HepG2 (cell line): ENCODE data around the gene TARS3. TPM values are rescaled to one million over a fixed set of nuclear protein-coding genes. Genes with fewer than 3 reads are reported as not detected.

Experiments
- ATF7 ChIP-seq, 2 experiments: fragments of 450-650 bp in 1 of 2; sonication (generic) in 1 of 2; formaldehyde crosslinking in 1 of 2; IDR thresholded peaks; 2 replicates each; pipeline versions ENCODE4 v1.4.0 to v1.6.1; 2016 to 2020; ENCODE audit warnings: antibody characterized with exemption in 1 of 2, mild to moderate bottlenecking in 1 of 2, missing genetic modification reagents in 1 of 2
- ATM ChIP-seq: fragments of 450-650 bp; IDR thresholded peaks from 2 replicates; pipeline ENCODE4 v1.7.1; 2017; ENCODE audit warnings: mild to moderate bottlenecking, borderline replicate concordance
- ATRX ChIP-seq: sonication (generic); formaldehyde crosslinking; IDR thresholded peaks from 2 replicates; pipeline ENCODE4 v1.4.0; 2020; ENCODE audit warnings: missing genetic modification reagents, borderline replicate concordance
- CHCHD3 ChIP-seq: sonication (generic); formaldehyde crosslinking; IDR thresholded peaks from 2 replicates; pipeline ENCODE4 v1.8.0; 2022; ENCODE audit warnings: mild to moderate bottlenecking, missing genetic modification reagents, moderate library complexity
- EEA1 ChIP-seq: sonication (generic); formaldehyde crosslinking; IDR thresholded peaks from 2 replicates; pipeline ENCODE4 v1.5.1; 2020; ENCODE audit warnings: mild to moderate bottlenecking, missing genetic modification reagents, borderline replicate concordance
- MAFG ChIP-seq: sonication (generic); formaldehyde crosslinking; IDR thresholded peaks from 2 replicates; pipeline ENCODE4 v1.5.1; 2020; ENCODE audit warnings: mild to moderate bottlenecking, missing genetic modification reagents
- MED1 ChIP-seq: sonication (generic); formaldehyde crosslinking; IDR thresholded peaks from 2 replicates; pipeline ENCODE4 v1.4.0; 2020; ENCODE audit warnings: missing genetic modification reagents
- MED13 ChIP-seq: sonication (generic); formaldehyde crosslinking; IDR thresholded peaks from 2 replicates; pipeline ENCODE4 v1.5.0; 2020; ENCODE audit warnings: missing genetic modification reagents
- NKX3-1 ChIP-seq: sonication (generic); formaldehyde crosslinking; IDR thresholded peaks from 2 replicates; pipeline ENCODE4 v1.5.0; 2020; ENCODE audit warnings: missing genetic modification reagents
- PHB2 ChIP-seq: fragments of 450-650 bp; IDR thresholded peaks from 2 replicates; pipeline ENCODE4 v1.6.1; 2018; ENCODE audit not compliant: partially characterized antibody
- SATB2 ChIP-seq: sonication (generic); formaldehyde crosslinking; IDR thresholded peaks from 2 replicates; pipeline ENCODE4 v1.5.0; 2020; ENCODE audit warnings: missing genetic modification reagents
- SRY ChIP-seq: sonication (generic); formaldehyde crosslinking; IDR thresholded peaks from 2 replicates; pipeline ENCODE4 v1.8.0; 2022; ENCODE audit warnings: mild to moderate bottlenecking, missing genetic modification reagents
- ZNF232 ChIP-seq: sonication (generic); formaldehyde crosslinking; IDR thresholded peaks from 2 replicates; pipeline ENCODE4 v1.4.0; 2020; ENCODE audit warnings: missing genetic modification reagents, borderline replicate concordance
- ZNF3 ChIP-seq: IDR thresholded peaks from 2 replicates; pipeline ENCODE4 v1.7.0; 2017; ENCODE audit warnings: inconsistent platforms
- ZNF335 ChIP-seq: sonication (generic); formaldehyde crosslinking; IDR thresholded peaks from 2 replicates; pipeline ENCODE4 v1.4.0; 2020; ENCODE audit warnings: missing genetic modification reagents
- ZNF577 ChIP-seq: sonication (generic); formaldehyde crosslinking; IDR thresholded peaks from 2 replicates; pipeline ENCODE4 v1.4.0; 2020; ENCODE audit warnings: mild to moderate bottlenecking, low read depth, missing genetic modification reagents, borderline replicate concordance
- polyA plus RNA-seq, 8 experiments: library from polyadenylated mRNA; depleted of rRNA in 3 of 8; stranded (reverse) in 7 of 8; unstranded in 1 of 8; fragments of >200 nt; fragmentation: Illumina TruSeq in 4 of 8; extraction: Trizol in 4 of 8; gene quantifications; 2 replicates each; pipeline versions ENCODE4 v1.2.1 to v1.2.3, GENCODE V29; 2011 to 2016; ENCODE audit warnings: low read depth in 4 of 8, missing spikeins in 1 of 8, mixed read lengths in 1 of 8; ENCODE audit not compliant: insufficient read depth in 1 of 8
- total RNA-seq, 5 experiments: library from RNA; depleted of rRNA; stranded (reverse); fragments of >200 nt; fragmentation: Illumina TruSeq; extraction: Trizol; gene quantifications; 2 replicates each; pipeline ENCODE4 v1.2.3, GENCODE V29; 2016; ENCODE audit warnings: low read depth in 1 of 5
- TF ChIP-seq, protein P1 (sequence below): sonication (generic); formaldehyde crosslinking; IDR thresholded peaks from 2 replicates; pipeline ENCODE4 v1.5.0; 2020; ENCODE audit warnings: mild to moderate bottlenecking, missing genetic modification reagents
- TF ChIP-seq, protein P2 (sequence below): sonication (generic); formaldehyde crosslinking; conservative IDR thresholded peaks from 2 replicates; pipeline ENCODE4 v1.8.0; 2022; ENCODE audit warnings: mild to moderate bottlenecking, moderate library complexity, missing genetic modification reagents
- TF ChIP-seq, protein P3 (sequence below): sonication (generic); formaldehyde crosslinking; IDR thresholded peaks from 2 replicates; pipeline ENCODE4 v1.8.0; 2022; ENCODE audit warnings: mild to moderate bottlenecking, missing genetic modification reagents
- TF ChIP-seq, protein P4 (sequence below): sonication (generic); formaldehyde crosslinking; IDR thresholded peaks from 2 replicates; pipeline ENCODE4 v1.8.1; 2023; ENCODE audit warnings: mild to moderate bottlenecking, missing genetic modification reagents
- TF ChIP-seq, protein P5 (sequence below): sonication (generic); formaldehyde crosslinking; IDR thresholded peaks from 2 replicates; pipeline ENCODE4 v1.8.1; 2022; ENCODE audit warnings: mild to moderate bottlenecking, missing genetic modification reagents

Gene TARS3
- total and polyA plus RNA-seq, 2 of the 13 experiments (the other 11 are each of a cell fraction or from before 2014, with no cell fraction given), result 4.1 to 11.7 TPM

DNA sequence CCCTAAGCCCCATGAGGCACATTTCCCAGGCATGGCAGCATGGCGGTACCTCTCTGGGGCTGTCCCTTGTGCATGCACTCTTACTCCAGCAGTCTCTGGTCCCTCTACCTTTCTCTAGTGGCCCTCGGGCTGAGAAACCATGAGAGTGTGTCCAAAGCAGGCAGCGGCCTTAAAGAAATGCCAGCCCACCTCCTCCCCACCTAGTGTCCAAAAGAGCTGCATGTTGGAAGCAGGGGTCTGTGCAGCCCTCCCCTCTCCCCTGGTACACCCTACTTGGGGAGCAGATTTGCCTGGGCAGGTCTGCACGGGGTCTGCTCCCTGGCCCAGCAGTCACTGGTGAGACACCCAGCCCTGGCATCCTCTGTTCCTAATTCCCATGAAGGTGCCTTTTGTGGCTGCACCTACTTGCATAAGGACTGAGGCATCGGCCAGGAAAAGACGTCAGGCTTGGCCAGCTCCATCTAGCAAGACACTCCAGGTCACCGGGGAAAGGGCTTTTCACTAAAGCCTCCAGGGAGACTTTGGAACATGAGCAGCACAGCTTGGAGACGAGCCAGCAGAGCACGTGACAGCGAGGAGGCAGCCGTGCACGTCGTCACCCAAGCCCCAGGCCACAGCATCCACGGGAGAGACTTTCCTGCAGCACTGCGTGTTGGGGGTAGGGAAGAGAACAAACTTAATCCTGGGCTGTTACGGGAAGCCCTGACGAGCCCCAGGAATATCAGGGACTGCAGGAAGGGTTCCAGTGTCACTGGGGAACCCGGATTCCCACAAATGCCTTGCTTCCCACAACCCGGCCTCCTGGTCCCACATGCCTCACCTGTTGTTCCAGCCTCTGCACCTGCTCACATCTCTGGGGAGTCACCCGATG, 110.9 kb downstream of the TARS3 start (continued):
- TF ChIP-seq ATF7 (IDR thresholded peaks at IDR 0.05), result no peak
- no peak for TF ChIP-seq ATF7 (CRISPR knock-in tag; IDR thresholded peaks at IDR 0.05)
- no peak for TF ChIP-seq ZNF577 (CRISPR knock-in tag)
- TF ChIP-seq MED13 (CRISPR knock-in tag), result no peak
- peak; percentile 92 for TF ChIP-seq ZNF232
- TF ChIP-seq EEA1 (CRISPR knock-in tag), result no peak
- TF ChIP-seq NKX3-1, result no peak
- TF ChIP-seq, protein P1, sequence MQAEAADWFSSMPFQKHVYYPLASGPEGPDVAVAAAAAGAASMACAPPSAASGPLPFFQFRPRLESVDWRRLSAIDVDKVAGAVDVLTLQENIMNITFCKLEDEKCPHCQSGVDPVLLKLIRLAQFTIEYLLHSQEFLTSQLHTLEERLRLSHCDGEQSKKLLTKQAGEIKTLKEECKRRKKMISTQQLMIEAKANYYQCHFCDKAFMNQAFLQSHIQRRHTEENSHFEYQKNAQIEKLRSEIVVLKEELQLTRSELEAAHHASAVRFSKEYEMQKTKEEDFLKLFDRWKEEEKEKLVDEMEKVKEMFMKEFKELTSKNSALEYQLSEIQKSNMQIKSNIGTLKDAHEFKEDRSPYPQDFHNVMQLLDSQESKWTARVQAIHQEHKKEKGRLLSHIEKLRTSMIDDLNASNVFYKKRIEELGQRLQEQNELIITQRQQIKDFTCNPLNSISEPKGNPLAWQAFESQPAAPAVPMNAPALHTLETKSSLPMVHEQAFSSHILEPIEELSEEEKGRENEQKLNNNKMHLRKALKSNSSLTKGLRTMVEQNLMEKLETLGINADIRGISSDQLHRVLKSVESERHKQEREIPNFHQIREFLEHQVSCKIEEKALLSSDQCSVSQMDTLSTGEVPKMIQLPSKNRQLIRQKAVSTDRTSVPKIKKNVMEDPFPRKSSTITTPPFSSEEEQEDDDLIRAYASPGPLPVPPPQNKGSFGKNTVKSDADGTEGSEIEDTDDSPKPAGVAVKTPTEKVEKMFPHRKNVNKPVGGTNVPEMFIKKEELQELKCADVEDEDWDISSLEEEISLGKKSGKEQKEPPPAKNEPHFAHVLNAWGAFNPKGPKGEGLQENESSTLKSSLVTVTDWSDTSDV (CRISPR knock-in tag), result no peak
- TF ChIP-seq CHCHD3 (CRISPR knock-in tag), result no peak
- no peak for TF ChIP-seq SATB2
- no peak for TF ChIP-seq SRY (CRISPR knock-in tag)
- no peak for TF ChIP-seq PHB2
- TF ChIP-seq, protein P2, sequence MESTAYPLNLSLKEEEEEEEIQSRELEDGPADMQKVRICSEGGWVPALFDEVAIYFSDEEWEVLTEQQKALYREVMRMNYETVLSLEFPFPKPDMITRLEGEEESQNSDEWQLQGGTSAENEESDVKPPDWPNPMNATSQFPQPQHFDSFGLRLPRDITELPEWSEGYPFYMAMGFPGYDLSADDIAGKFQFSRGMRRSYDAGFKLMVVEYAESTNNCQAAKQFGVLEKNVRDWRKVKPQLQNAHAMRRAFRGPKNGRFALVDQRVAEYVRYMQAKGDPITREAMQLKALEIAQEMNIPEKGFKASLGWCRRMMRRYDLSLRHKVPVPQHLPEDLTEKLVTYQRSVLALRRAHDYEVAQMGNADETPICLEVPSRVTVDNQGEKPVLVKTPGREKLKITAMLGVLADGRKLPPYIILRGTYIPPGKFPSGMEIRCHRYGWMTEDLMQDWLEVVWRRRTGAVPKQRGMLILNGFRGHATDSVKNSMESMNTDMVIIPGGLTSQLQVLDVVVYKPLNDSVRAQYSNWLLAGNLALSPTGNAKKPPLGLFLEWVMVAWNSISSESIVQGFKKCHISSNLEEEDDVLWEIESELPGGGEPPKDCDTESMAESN (CRISPR knock-in tag), result no peak
- TF ChIP-seq, protein P3, sequence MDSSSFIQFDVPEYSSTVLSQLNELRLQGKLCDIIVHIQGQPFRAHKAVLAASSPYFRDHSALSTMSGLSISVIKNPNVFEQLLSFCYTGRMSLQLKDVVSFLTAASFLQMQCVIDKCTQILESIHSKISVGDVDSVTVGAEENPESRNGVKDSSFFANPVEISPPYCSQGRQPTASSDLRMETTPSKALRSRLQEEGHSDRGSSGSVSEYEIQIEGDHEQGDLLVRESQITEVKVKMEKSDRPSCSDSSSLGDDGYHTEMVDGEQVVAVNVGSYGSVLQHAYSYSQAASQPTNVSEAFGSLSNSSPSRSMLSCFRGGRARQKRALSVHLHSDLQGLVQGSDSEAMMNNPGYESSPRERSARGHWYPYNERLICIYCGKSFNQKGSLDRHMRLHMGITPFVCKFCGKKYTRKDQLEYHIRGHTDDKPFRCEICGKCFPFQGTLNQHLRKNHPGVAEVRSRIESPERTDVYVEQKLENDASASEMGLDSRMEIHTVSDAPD (CRISPR knock-in tag), result no peak
- TF ChIP-seq, protein P4, sequence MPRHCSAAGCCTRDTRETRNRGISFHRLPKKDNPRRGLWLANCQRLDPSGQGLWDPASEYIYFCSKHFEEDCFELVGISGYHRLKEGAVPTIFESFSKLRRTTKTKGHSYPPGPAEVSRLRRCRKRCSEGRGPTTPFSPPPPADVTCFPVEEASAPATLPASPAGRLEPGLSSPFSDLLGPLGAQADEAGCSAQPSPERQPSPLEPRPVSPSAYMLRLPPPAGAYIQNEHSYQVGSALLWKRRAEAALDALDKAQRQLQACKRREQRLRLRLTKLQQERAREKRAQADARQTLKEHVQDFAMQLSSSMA (CRISPR knock-in tag), result no peak
- no peak for TF ChIP-seq ZNF3 (CRISPR knock-in tag)
- no peak for TF ChIP-seq MAFG
- peak; percentile 88 for TF ChIP-seq MED1
- no peak for TF ChIP-seq ATRX (CRISPR knock-in tag)
- TF ChIP-seq, protein P5, sequence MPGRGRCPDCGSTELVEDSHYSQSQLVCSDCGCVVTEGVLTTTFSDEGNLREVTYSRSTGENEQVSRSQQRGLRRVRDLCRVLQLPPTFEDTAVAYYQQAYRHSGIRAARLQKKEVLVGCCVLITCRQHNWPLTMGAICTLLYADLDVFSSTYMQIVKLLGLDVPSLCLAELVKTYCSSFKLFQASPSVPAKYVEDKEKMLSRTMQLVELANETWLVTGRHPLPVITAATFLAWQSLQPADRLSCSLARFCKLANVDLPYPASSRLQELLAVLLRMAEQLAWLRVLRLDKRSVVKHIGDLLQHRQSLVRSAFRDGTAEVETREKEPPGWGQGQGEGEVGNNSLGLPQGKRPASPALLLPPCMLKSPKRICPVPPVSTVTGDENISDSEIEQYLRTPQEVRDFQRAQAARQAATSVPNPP (CRISPR knock-in tag), result no peak
- TF ChIP-seq ATM, result no peak
- TF ChIP-seq ZNF335 (CRISPR knock-in tag), result no peak
